Lower leg skin (tissue), 3 donors: ENCODE measurements around the gene GALM.

Experiments used
- CTCF ChIP-seq, 3 donors: fragments of 450-650 bp; IDR thresholded peaks; one replicate each; pipeline ENCODE4 v1.5.1; 2016; ENCODE audit warnings: antibody characterized with exemption in 3 of 3, mild to moderate bottlenecking in 3 of 3, moderate library complexity in 2 of 3
- POLR2A ChIP-seq, 2 donors: fragments of 450-650 bp; IDR thresholded peaks; one replicate each; pipeline ENCODE4 v1.6.1; 2016 to 2017; ENCODE audit warnings: antibody characterized with exemption in 2 of 2, mild to moderate bottlenecking in 1 of 2, moderate library complexity in 1 of 2

GRCh38 chr2:38718601-38719000 is 52.7 kb downstream of the GALM start:
- TF ChIP-seq CTCF (IDR thresholded peaks at IDR 0.05) (no peak), POLR2A (IDR thresholded peaks at IDR 0.05) (no peak)
